NB4 (cell line): ENCODE data around the gene MAP3K5.

Experiments
- DNase-seq: peaks from one replicate; pipeline ENCODE4 v3.0.0; 2010; ENCODE audit warnings: low read depth
- H3K4me3 ChIP-seq: one replicate; pipeline ENCODE4 v1.5.1; 2011; ENCODE audit warnings: mild to moderate bottlenecking, low read depth, low read length, moderate library complexity
- CTCF ChIP-seq: IDR thresholded peaks from one replicate; pipeline ENCODE4 v1.5.1; 2012; ENCODE audit warnings: low read depth, low read length
- MYC ChIP-seq: IDR thresholded peaks from 2 replicates; pipeline ENCODE4 v1.6.1; 2011; ENCODE audit warnings: low read depth, low read length
- POLR2A ChIP-seq: IDR thresholded peaks from 2 replicates; pipeline ENCODE4 v1.6.1; 2011; ENCODE audit warnings: mild to moderate bottlenecking; ENCODE audit not compliant: insufficient read length; ENCODE audit errors: extremely low read depth
- TF ChIP-seq, protein P1 (sequence below): IDR thresholded peaks from 2 replicates; pipeline ENCODE4 v1.6.1; 2011; ENCODE audit warnings: low read depth, low read length

The MAP3K5 gene

DNA sequence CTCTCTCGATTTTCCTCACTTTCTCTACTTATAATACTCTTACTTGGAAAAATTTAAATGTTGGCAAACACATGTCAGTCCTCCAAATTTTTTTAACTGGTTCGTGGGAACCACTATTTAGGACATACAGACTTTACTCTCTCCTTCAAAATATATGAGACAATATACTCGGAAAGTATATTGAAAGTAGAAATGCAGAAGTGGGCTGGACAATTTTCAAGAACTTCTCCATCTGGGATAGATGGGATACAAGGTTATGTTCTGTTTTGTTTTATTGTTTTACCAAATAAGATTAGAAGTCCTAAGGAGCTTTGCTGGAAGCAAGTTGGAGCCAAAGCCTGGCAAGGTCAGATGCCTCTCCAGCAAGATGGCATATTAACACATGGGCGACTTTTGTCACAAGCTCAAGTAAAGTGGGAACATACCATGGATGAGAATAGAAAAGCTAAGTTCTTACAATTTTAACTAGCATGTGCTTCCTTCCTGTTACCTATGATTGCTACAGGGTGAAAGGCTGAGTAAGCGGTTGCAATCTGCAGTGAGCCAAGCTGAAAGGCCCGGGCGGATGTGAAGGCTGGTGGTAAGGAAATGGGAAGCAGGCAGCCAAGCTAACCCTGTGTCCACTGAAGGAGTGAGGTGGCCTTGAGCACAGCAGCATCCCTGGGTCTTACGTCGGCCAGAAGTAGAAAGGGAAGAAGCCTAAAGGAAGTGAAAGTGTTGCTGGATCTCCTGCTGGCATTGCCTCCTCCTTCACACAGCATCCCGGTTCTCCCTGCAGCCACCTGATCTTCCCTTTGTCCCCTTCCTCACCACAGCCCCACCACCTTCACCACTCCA lies 7.1 kb downstream of the MAP3K5 start:
- peak overlapping the region; percentile 84 for H3K4me3 ChIP-seq
- peak; percentile 96 for DNase-seq
- TF ChIP-seq, protein P1, sequence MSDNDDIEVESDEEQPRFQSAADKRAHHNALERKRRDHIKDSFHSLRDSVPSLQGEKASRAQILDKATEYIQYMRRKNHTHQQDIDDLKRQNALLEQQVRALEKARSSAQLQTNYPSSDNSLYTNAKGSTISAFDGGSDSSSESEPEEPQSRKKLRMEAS, result peak; percentile 78; the same call in 1 of the 2 replicates
- TF ChIP-seq MYC (peak; percentile 50), CTCF (no peak), POLR2A (no peak)

DNA sequence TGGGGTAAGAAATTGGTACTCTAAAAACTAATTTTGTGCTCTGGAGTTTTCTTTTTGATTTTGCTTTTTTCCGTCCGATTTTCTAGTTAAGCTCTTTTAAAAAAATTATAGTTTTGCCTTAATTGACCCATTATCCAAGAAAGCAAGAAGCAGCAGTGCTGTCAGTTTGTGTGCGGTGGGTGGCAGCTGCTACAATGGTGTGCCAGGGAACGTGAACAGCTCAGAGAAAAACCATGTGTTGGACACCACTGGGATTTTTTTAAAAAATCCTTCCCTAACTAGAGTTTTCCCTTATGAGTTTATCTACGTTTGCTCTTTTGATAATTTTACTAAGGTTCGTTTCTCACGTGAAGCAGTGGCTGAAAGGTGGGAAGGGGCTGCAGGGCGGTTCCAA lies 8.0 kb downstream of the MAP3K5 start:
- H3K4me3 ChIP-seq, result peak overlapping the region; percentile 84

GRCh38 chr6:136783495-136784270 lies 8.6 kb downstream of the MAP3K5 start:
- DNase-seq, result peak; percentile 97
- H3K4me3 ChIP-seq, result peak overlapping the region; percentile 84
- TF ChIP-seq, protein P1, result peak; percentile 29; the same call in 1 of the 2 replicates
- TF ChIP-seq MYC (peak; percentile 41), POLR2A (peak; percentile 62), CTCF (no peak)

More for the DNA sequence above, 8.0 kb downstream of the MAP3K5 start:
- TF ChIP-seq, protein P1, result 0 out of 2 replicates have a peak, but pooled peaks have one; percentile 5
- no peak for TF ChIP-seq MYC
- no peak for TF ChIP-seq CTCF
- DNase-seq, result no peak

- no peak for TF ChIP-seq MYC
- TF ChIP-seq, protein P1, result no peak
- TF ChIP-seq CTCF, result no peak
- TF ChIP-seq POLR2A, result no peak
- no peak for DNase-seq
- H3K4me3 ChIP-seq, result peak overlapping the region; percentile 84
These were observed 9.3 kb downstream of the MAP3K5 start for GRCh38 chr6:136783021-136783420.

DNA sequence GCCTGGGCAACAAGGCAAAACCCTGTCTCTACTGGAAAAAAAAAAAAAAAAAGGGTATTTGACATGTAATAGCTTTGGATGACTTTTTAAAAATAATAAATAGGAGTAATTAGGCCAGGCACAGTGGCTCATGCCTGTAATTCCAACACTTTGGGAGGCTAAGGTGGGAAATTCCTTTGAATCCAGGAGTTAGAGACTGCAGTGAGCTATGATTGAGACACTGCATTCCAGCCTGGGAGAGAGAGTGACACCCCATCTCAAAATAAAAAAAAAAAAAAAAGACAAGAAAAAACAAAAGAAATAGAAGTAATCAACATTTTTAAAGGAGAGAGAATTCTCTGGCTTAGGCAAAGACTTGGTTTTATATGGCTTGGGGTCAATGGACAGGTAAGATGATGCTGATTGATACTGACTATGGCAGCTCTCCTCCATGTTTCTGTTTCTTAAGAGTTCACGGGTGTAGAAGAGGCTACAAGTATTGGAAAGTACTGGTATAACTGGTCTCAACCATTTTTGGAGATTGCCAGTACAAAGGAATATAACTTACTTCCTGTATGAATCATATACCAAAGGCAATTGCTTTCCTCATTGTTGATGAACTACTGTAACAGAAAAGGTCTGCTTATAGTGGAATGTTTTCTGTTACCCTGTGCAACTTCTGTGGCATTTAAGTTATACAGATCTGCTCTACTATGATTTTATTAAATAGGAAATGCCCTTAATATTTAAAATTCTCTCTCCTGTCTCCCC lies 10.1 kb downstream of the MAP3K5 start:
- H3K4me3 ChIP-seq, result no peak overlapping the region
- DNase-seq, result peak; percentile 79
- TF ChIP-seq MYC, result no peak
- TF ChIP-seq CTCF, result no peak
- no peak for TF ChIP-seq POLR2A
- TF ChIP-seq, protein P1, result no peak
